H1 (cell line): ENCODE measurements around the gene AKR1B15.

Experiments used
- CEBPB ChIP-seq: IDR thresholded peaks from 2 replicates; pipeline ENCODE4 v1.6.1; 2012; ENCODE audit warnings: low read depth, low read length
- CTBP2 ChIP-seq: IDR thresholded peaks from 2 replicates; pipeline ENCODE4 v1.7.0; 2011; ENCODE audit warnings: borderline replicate concordance, mild to moderate bottlenecking, moderate library complexity, mixed read lengths, low read length; ENCODE audit not compliant: insufficient read depth, insufficient read length
- TF ChIP-seq, protein P1 (sequence below), 3 experiments: IDR thresholded peaks; 1 replicate in 2 of 3; 2 replicates in 1 of 3; pipeline versions ENCODE4 v1.5.1 to v1.6.1; 2011; ENCODE audit warnings: low read length in 3 of 3, mild to moderate bottlenecking in 3 of 3, inconsistent platforms in 2 of 3, low read depth in 1 of 3, moderate library complexity in 1 of 3; ENCODE audit not compliant: insufficient read depth in 1 of 3; ENCODE audit errors: control extremely low read depth in 1 of 3

DNA sequence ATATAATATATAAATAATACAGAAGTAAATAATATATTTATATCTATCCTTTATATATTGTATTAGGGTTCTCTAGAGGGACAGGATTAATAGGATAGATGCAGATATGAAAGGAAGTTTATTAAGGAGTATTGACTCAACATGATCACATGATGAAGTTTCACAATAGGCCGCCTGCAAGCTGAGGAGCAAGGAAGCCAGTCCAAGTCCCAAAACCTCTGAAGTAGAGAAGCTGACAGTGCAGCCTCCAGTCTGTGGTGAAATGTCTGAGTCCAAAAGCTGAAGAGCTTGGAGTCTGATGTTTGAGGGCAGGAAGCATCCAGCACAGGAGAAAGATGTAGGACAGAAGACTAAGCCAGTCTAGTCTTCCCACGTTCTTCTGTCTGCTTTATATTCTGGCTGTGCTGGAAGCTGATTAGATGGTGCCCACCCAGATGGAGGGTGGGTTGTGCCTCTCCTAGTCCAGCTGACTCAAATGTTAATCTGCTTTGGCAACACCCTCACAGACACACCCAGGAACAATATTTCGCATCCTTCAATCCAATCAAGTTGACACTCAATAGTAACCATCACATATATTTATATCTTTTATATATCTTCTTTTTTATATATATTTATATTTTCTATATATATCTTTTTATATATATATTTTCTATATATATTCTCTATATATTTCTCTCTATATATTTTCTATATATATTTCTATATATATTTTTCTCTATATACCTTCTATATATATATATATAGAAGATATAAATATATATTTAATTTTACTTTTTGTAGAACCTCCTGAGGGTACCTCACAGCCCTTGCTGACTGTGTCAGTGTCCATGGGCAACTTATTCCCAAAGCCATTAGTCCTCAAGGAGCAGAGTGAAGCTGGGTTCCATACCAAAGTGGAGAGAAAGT is 46.2 kb upstream of the AKR1B15 start:
- TF ChIP-seq CTBP2 (no peak), CEBPB (no peak)
- TF ChIP-seq, protein P1, sequence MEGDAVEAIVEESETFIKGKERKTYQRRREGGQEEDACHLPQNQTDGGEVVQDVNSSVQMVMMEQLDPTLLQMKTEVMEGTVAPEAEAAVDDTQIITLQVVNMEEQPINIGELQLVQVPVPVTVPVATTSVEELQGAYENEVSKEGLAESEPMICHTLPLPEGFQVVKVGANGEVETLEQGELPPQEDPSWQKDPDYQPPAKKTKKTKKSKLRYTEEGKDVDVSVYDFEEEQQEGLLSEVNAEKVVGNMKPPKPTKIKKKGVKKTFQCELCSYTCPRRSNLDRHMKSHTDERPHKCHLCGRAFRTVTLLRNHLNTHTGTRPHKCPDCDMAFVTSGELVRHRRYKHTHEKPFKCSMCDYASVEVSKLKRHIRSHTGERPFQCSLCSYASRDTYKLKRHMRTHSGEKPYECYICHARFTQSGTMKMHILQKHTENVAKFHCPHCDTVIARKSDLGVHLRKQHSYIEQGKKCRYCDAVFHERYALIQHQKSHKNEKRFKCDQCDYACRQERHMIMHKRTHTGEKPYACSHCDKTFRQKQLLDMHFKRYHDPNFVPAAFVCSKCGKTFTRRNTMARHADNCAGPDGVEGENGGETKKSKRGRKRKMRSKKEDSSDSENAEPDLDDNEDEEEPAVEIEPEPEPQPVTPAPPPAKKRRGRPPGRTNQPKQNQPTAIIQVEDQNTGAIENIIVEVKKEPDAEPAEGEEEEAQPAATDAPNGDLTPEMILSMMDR (IDR thresholded peaks at IDR 0.05; ENCODE audit: control extremely low read depth in 1 of 3, insufficient read depth in 1 of 3, low read depth in 1 of 3, low read length in 3 of 3) = no peak
